Pancreas (tissue), 10 donors: ENCODE measurements around the gene PKP4. TPM values are rescaled to one million over a fixed set of nuclear protein-coding genes. Genes with fewer than 3 reads are reported as not detected.

ENCODE experiments used
- ATAC-seq, 4 donors: fragments of 200-7000 bp; cut with Tn5 transposase; one replicate each; pipeline versions ENCODE4 v1.8.0 to v1.9.1; 2020; ENCODE audit warnings: mild to moderate bottlenecking in 4 of 4, moderate library complexity in 4 of 4
- DNase-seq, 6 donors: peaks; one replicate each; pipeline ENCODE4 v3.0.0-alpha.2; 2020
- FAIRE-seq: peaks from 2 replicates; lab custom pipeline; 2012; peaks lifted over from hg19 to GRCh38; lab: Jason Lieb, UNC
- H3K27ac ChIP-seq, 4 donors: fragments of 200-600 bp; sonication (generic); 1 replicate in 3 of 4; 2 replicates in 1 of 4; pipeline versions ENCODE4 v1.5.0 to v1.8.0; 2020
- H3K27me3 ChIP-seq, 4 donors: fragments of 200-600 bp; one replicate each; pipeline ENCODE4 v1.8.0; 2021
- H3K36me3 ChIP-seq, 3 donors: fragments of 200-600 bp; sonication (generic) in 1 of 3; one replicate each; pipeline versions ENCODE4 v1.5.0 to v1.8.0; 2020 to 2021
- H3K4me1 ChIP-seq, 3 donors: fragments of 200-600 bp; one replicate each; pipeline ENCODE4 v1.8.0; 2021
- H3K4me3 ChIP-seq, 4 donors: fragments of 200-600 bp; sonication (generic) in 2 of 4; one replicate each; pipeline versions ENCODE4 v1.5.0 to v1.8.0; 2020 to 2021
- H3K9me3 ChIP-seq, 4 donors: fragments of 200-600 bp; one replicate each; pipeline ENCODE4 v1.8.0; 2021
- WGBS, 2 donors: extraction: QIAGEN DNeasy Blood & Tissue Kit; methylation state at CpG; one replicate each; pipeline ENCODE4 v1.1.7; 2013; 5-methylcytosine and 5-hydroxymethylcytosine counted together
- intact Hi-C, 3 donors: fragments of 100-400 bp; cut with DNase I; formaldehyde crosslinking; loops; one replicate each; pipeline versions ENCODE4 v1.11.1 to v1.14.2; 2022
- polyA plus RNA-seq, 2 donors: library from polyadenylated mRNA; stranded (reverse); fragments of 200-250 nt; gene quantifications; one replicate each; pipeline ENCODE4 v1.2.3, GENCODE V29; 2013
- total RNA-seq, 6 donors: library from RNA; stranded (reverse); fragmentation: NEBNext Ultra II Directional in 4 of 6; extraction: Animal tissue kit (Norgen Biotek cat#: 25700) in 4 of 6; gene quantifications; one replicate each; pipeline versions ENCODE4 v1.2.1 to v1.2.4, GENCODE V29; 2021 to 2023
- TF ChIP-seq, protein P1 (sequence below), 4 donors: fragments of 200-600 bp; sonication (generic) in 3 of 4; IDR thresholded peaks; one replicate each; pipeline versions ENCODE4 v1.5.0 to v1.8.0; 2021; ENCODE audit warnings: antibody characterized with exemption in 4 of 4
- donor health status: healthy with polysubstance abuse.
- donor health status: DM: no; HTN: no; CAD: no; lungs with moderate emphysema.
- donor health status: DM: no; HTN: no; CAD: no.
- donor health status: control.
- donor health status: control.
- donor health status: Bipolar disorder and iron deficiency.
- donor health status: DM: yes; HTN: yes; CAD: no.
- donor health status: DM: no; HTN: no; CAD: no.
- donor health status: DM: no; HTN: no; CAD: no.
- donor health status: DM: yes; HTN: yes; CAD: no.

Gene PKP4
- total and polyA plus RNA-seq, 8 donors, result 20.4 to 46.2 (median 28.8) TPM

DNA sequence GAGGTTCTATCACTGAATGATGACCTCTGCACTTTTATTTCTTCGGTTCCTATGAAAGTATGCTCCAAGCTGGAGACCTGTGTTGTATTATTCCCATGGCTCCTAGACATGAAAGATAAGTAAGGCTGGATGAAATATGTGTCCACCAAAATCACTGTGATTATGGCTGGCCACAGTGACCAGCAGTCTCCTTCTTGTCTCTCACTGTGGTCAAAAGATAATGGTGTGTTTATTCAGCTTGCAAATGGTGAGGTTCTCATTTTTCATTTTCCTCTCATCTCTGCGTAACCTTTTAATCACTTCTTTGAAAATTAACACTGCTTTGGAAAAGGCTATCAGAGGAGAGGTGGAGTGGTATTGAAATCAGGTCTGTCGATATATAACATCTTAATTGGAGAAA, 230.6 kb downstream of the PKP4 start:
- no peak for FAIRE-seq
- H3K4me1 ChIP-seq, result no peaks in the 10 kb centered on the region
- intact Hi-C loops, result no loop called here
- 72 to 82% methylated on average over 3 of the region's 3 CpGs for WGBS, 2 donors
- DNase-seq, result no peak
- TF ChIP-seq, protein P1, sequence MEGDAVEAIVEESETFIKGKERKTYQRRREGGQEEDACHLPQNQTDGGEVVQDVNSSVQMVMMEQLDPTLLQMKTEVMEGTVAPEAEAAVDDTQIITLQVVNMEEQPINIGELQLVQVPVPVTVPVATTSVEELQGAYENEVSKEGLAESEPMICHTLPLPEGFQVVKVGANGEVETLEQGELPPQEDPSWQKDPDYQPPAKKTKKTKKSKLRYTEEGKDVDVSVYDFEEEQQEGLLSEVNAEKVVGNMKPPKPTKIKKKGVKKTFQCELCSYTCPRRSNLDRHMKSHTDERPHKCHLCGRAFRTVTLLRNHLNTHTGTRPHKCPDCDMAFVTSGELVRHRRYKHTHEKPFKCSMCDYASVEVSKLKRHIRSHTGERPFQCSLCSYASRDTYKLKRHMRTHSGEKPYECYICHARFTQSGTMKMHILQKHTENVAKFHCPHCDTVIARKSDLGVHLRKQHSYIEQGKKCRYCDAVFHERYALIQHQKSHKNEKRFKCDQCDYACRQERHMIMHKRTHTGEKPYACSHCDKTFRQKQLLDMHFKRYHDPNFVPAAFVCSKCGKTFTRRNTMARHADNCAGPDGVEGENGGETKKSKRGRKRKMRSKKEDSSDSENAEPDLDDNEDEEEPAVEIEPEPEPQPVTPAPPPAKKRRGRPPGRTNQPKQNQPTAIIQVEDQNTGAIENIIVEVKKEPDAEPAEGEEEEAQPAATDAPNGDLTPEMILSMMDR (IDR thresholded peaks at IDR 0.05), result no peak
- H3K9me3 ChIP-seq, result no peaks in the 10 kb centered on the region
- H3K4me3 ChIP-seq, result no peak overlapping the region
- ATAC-seq, result no peak
- H3K27me3 ChIP-seq, result no peaks in the 10 kb centered on the region
- no peak overlapping the region for H3K27ac ChIP-seq
- no peaks in the 10 kb centered on the region for H3K36me3 ChIP-seq

DNA sequence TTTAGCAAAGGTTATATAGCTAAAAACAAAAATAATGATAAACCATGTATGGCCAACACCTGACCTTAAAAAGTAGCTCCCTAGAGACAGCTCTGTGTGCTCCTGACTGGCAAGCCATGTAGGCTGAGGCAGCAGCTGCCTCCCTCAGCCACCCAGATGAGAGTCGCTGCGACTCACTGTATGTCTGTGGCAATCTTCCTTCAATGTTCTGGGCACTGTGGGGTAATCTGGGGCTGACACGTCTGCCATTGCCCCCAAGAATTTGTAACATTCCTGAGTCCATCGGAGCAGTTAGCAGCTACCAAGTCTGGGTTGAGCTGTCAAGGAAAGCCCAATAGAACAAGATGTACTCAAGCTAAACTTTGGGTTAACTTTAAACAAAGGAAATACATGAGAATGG, 232.0 kb downstream of the PKP4 start:
- no peaks in the 10 kb centered on the region for H3K9me3 ChIP-seq
- WGBS, 2 donors, result 79 to 88% methylated on average over 4 of the region's 4 CpGs
- FAIRE-seq (no peak), DNase-seq (no peak), ATAC-seq (no peak)
- no peaks in the 10 kb centered on the region for H3K4me1 ChIP-seq
- no peak overlapping the region for H3K27ac ChIP-seq
- H3K4me3 ChIP-seq, result no peak overlapping the region
- intact Hi-C loops, result no loop called here
- no peaks in the 10 kb centered on the region for H3K36me3 ChIP-seq
- H3K27me3 ChIP-seq, result no peaks in the 10 kb centered on the region
- TF ChIP-seq, protein P1 (IDR thresholded peaks at IDR 0.05), result no peak

DNA sequence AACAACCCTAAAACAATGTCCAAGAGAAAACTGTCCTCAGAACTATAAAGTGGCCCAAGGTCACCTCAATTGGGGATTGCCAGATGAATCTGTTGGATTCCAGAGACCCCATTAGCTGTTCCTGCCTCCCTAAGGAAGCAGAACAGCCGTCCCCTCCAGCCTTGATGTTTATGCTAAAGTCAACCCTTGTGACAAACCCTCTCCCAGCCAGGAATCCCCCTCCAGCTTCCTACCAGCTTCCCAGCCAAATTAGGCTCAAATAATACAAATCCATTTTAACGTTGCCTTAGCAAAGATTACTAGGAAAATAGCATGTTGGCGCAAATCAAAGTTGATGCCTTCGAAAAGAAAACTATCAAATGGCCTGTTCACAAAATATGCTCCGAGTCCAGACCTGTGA, 232.6 kb downstream of the PKP4 start:
- Histone ChIP-seq H3K4me1 (no peaks in the 10 kb centered on the region), H3K36me3 (no peaks in the 10 kb centered on the region), H3K27me3 (no peaks in the 10 kb centered on the region), H3K4me3 (no peak overlapping the region), H3K27ac (no peak overlapping the region), H3K9me3 (no peaks in the 10 kb centered on the region)
- TF ChIP-seq, protein P1 (IDR thresholded peaks at IDR 0.05), result no peak
- no peak for FAIRE-seq
- no peak for DNase-seq
- 83 to 84% methylated on average over 5 of the region's 5 CpGs for WGBS, 2 donors
- ATAC-seq, result no peak
- intact Hi-C loops, result no loop called here

DNA sequence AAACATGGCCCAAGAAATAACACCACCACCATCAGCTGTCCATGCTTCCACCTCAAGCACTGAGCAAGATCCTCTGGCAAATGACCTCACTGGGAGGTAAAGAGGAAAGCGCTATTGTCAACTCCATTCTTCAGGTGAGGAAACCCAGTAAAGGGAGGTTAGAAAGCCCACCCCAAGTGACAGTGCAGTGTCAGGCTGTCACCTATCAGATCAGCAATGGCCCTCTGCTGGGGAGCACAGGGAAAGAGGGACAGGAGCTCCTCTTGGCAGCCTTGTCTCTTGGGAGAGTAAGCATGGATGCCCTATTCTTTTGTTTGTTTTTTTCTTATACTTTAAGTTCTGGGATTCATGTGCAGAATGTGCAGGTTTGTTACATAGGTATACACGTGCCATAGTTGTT, 234.1 kb downstream of the PKP4 start:
- TF ChIP-seq, protein P1 (IDR thresholded peaks at IDR 0.05), result no peak
- intact Hi-C loops, result no loop called here
- no peak overlapping the region for H3K4me3 ChIP-seq
- ATAC-seq (no peak), FAIRE-seq (no peak), DNase-seq (no peak)
- H3K9me3 ChIP-seq, result no peaks in the 10 kb centered on the region
- H3K27me3 ChIP-seq, result no peaks in the 10 kb centered on the region
- no peaks in the 10 kb centered on the region for H3K36me3 ChIP-seq
- no peak overlapping the region for H3K27ac ChIP-seq
- no peaks in the 10 kb centered on the region for H3K4me1 ChIP-seq
- 78 to 80% methylated on average over 2 of the region's 2 CpGs for WGBS, 2 donors

DNA sequence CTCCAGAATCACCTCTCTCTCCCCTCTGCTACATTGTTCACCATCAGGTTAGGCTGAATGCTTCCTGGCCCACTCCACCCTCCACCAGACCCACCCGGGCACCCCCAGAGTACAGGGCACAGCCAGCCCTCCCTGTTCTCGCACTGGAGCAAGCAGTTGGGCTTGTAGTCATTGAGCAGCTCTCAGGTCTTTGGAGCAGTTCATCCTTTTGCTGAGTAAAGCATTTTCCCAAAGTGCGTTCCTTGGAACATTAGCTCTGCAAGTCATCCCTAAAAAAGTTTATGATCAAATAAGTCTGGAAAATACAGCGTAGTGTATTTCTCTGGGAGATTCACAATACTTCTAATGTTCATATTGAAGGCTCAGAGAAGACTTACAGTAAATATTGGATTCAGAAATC, 234.9 kb downstream of the PKP4 start:
- Histone ChIP-seq H3K27ac (no peak overlapping the region), H3K27me3 (no peaks in the 10 kb centered on the region), H3K4me3 (no peak overlapping the region), H3K4me1 (no peaks in the 10 kb centered on the region), H3K36me3 (no peaks in the 10 kb centered on the region), H3K9me3 (no peaks in the 10 kb centered on the region)
- FAIRE-seq (no peak), DNase-seq (no peak), ATAC-seq (no peak)
- intact Hi-C loops, result no loop called here
- TF ChIP-seq, protein P1 (IDR thresholded peaks at IDR 0.05), result no peak
- 77 to 83% methylated on average over 4 of the region's 4 CpGs for WGBS, 2 donors
